ENCODE data around the gene C2orf68. TPM values are rescaled to one million over a fixed set of nuclear protein-coding genes. Genes with fewer than 3 reads are reported as not detected.

The C2orf68 gene
- total RNA-seq, 1 donor from 2014 or later = 50.4 TPM

GRCh38 chr2:85580206-85580605 lies 31.7 kb downstream of the C2orf68 start:
- Mint-ChIP-seq H3K27ac (ENCODE audit: unreplicated experiment) (no peak overlapping the region), H3K36me3 (ENCODE audit: low read depth) (no peaks in the 10 kb centered on the region), H3K27me3 (ENCODE audit: low read depth) (peaks cover 16% of the 10 kb centered on the region), H3K4me1 (peaks cover 30% of the 10 kb centered on the region), H3K9me3 (no peaks in the 10 kb centered on the region), H3K4me3 (no peak overlapping the region)
- DNase-seq (ENCODE audit: low read depth, low spot score) = no peak
- TF ChIP-seq, protein P1, sequence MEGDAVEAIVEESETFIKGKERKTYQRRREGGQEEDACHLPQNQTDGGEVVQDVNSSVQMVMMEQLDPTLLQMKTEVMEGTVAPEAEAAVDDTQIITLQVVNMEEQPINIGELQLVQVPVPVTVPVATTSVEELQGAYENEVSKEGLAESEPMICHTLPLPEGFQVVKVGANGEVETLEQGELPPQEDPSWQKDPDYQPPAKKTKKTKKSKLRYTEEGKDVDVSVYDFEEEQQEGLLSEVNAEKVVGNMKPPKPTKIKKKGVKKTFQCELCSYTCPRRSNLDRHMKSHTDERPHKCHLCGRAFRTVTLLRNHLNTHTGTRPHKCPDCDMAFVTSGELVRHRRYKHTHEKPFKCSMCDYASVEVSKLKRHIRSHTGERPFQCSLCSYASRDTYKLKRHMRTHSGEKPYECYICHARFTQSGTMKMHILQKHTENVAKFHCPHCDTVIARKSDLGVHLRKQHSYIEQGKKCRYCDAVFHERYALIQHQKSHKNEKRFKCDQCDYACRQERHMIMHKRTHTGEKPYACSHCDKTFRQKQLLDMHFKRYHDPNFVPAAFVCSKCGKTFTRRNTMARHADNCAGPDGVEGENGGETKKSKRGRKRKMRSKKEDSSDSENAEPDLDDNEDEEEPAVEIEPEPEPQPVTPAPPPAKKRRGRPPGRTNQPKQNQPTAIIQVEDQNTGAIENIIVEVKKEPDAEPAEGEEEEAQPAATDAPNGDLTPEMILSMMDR (conservative IDR thresholded peaks at IDR 0.05) = no peak

GRCh38 chr2:85579266-85579935 lies 32.5 kb downstream of the C2orf68 start:
- Mint-ChIP-seq H3K36me3 (ENCODE audit: low read depth) (no peaks in the 10 kb centered on the region), H3K27ac (ENCODE audit: unreplicated experiment) (peak overlapping the region; percentile 55), H3K27me3 (ENCODE audit: low read depth) (peaks cover 16% of the 10 kb centered on the region), H3K9me3 (no peaks in the 10 kb centered on the region), H3K4me1 (peaks cover 30% of the 10 kb centered on the region), H3K4me3 (peak overlapping the region; percentile 17)
- no peak for DNase-seq (ENCODE audit: low read depth, low spot score)
- TF ChIP-seq, protein P1 (conservative IDR thresholded peaks at IDR 0.05) = no peak

- Mint-ChIP-seq H3K27me3 (ENCODE audit: low read depth) (peaks cover 17% of the 10 kb centered on the region), H3K36me3 (ENCODE audit: low read depth) (no peaks in the 10 kb centered on the region), H3K9me3 (no peaks in the 10 kb centered on the region), H3K27ac (ENCODE audit: unreplicated experiment) (peak overlapping the region; percentile 19), H3K4me3 (peak overlapping the region; percentile 31), H3K4me1 (peaks cover 30% of the 10 kb centered on the region)
- no peak for DNase-seq (ENCODE audit: low read depth, low spot score)
- TF ChIP-seq, protein P1 (conservative IDR thresholded peaks at IDR 0.05) = no peak
These were observed 33.4 kb downstream of the C2orf68 start for GRCh38 chr2:85578243-85579180.

GRCh38 chr2:85577386-85578242 lies 34.3 kb downstream of the C2orf68 start, which contains the start of gene VAMP8:
TSS of gene VAMP8 (plus strand) at chr2:85577586. CDS start at chr2:85577647, 61 bp downstream.
- Mint-ChIP-seq H3K27me3 (ENCODE audit: low read depth) (peaks cover 22% of the 10 kb centered on the region), H3K27ac (ENCODE audit: unreplicated experiment) (peak within 1 kb of the TSS; percentile 44), H3K9me3 (no peaks in the 10 kb centered on the region), H3K4me1 (peaks cover 30% of the 10 kb centered on the region), H3K4me3 (no peak within 1 kb of the TSS), H3K36me3 (ENCODE audit: low read depth) (no peaks in the 10 kb centered on the region)
- no peak for DNase-seq (ENCODE audit: low read depth, low spot score)
- TF ChIP-seq, protein P1 (conservative IDR thresholded peaks at IDR 0.05) = no peak

DNA sequence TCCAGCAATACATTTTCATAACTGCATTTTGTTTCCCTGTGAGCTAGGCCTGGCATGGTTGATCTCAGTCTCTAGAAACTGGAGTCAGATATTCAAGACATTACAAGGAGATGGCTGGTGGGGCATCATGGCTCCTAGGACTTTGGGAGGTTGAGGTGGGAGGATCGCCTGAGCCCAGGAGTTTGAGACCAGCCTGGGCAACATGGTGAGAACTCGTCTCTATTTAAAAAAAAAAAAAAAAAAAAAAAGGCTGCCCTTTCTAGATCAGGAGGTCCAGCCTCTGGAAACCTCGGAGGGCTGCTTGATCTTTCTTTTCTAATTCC lies 34.8 kb downstream of the C2orf68 start:
- Mint-ChIP-seq H3K4me1 (peaks cover 30% of the 10 kb centered on the region), H3K36me3 (ENCODE audit: low read depth) (no peaks in the 10 kb centered on the region)
- TF ChIP-seq, protein P1 (conservative IDR thresholded peaks at IDR 0.05) = no peak

More for the DNA sequence above, 34.8 kb downstream of the C2orf68 start:
- Mint-ChIP-seq H3K27ac (ENCODE audit: unreplicated experiment) (no peak overlapping the region), H3K4me3 (no peak overlapping the region), H3K9me3 (no peaks in the 10 kb centered on the region), H3K27me3 (ENCODE audit: low read depth) (peaks cover 26% of the 10 kb centered on the region)
- DNase-seq (ENCODE audit: low read depth, low spot score) = no peak
